ENCODE results near the gene XYLT2. TPM values are rescaled to one million over a fixed set of nuclear protein-coding genes. Genes with fewer than 3 reads are reported as not detected.

The XYLT2 gene
- polyA plus RNA-seq, 1 experiment: 25.0 TPM

DNA sequence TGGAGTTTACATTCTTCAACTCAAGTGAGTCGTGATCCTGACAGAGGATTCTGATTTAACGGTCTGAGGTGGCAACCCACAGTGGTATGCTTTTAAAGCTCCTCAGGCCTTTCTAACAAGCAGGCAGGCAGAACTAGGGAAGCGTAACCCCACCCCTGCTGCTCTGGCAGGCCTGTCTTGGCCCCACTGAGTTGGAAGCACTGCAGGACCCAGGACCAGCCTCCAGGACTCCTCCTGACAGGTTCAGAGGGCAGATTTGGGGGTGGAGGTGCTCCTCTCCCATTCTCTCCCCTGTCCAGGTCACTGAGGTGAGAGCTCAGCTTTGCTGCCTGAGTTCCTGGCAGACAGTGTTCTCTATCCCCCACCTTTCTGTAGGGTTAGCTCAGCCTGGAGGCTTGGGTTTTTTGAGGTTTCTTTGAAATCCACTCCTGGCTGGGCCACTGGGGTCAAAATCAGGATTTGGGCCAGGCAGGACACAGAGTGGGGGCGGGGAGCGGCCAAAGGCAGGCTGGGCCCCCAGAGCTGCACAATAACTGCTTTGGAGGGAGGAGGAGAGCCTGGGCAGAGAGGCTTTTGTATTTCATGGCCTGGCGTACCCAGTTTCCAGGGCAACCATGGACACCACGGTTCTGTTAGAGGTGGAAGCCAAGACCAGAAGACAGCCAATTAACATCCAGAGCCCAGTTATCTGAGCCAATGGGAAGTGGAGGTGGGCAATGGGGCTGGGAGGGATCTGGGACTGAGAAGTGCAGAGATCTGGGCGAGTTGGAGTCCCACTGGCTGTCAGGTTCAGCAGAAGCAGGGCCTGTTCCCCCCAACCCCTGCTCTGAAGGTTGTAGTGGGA, 17.5 kb downstream of the XYLT2 start:
- TF ChIP-seq, protein P1, sequence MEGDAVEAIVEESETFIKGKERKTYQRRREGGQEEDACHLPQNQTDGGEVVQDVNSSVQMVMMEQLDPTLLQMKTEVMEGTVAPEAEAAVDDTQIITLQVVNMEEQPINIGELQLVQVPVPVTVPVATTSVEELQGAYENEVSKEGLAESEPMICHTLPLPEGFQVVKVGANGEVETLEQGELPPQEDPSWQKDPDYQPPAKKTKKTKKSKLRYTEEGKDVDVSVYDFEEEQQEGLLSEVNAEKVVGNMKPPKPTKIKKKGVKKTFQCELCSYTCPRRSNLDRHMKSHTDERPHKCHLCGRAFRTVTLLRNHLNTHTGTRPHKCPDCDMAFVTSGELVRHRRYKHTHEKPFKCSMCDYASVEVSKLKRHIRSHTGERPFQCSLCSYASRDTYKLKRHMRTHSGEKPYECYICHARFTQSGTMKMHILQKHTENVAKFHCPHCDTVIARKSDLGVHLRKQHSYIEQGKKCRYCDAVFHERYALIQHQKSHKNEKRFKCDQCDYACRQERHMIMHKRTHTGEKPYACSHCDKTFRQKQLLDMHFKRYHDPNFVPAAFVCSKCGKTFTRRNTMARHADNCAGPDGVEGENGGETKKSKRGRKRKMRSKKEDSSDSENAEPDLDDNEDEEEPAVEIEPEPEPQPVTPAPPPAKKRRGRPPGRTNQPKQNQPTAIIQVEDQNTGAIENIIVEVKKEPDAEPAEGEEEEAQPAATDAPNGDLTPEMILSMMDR (IDR thresholded peaks at IDR 0.05; ENCODE audit: insufficient read depth, low read depth, low read length): no peak
- H3K27me3 ChIP-seq (ENCODE audit: control insufficient read depth, insufficient read depth, low read length): no peaks in the 10 kb centered on the region
- no peak overlapping the region for H3K4me3 ChIP-seq (ENCODE audit: low read depth, low read length)
- ChIA-PET POLR2A (no interaction called here), CTCF (interaction anchor here (1.5 to 2.7 kb wide), 7 partner anchors 8 to 269 kb away, joined by 6 to 19 read pairs (median 8); partner anchors contain the start of genes LRRC59 and XYLT2)
- H3K36me3 ChIP-seq (ENCODE audit: control insufficient read depth, insufficient read depth, low read length): peaks cover 33% of the 10 kb centered on the region
- no peak for DNase-seq (ENCODE audit: low read depth)

DNA sequence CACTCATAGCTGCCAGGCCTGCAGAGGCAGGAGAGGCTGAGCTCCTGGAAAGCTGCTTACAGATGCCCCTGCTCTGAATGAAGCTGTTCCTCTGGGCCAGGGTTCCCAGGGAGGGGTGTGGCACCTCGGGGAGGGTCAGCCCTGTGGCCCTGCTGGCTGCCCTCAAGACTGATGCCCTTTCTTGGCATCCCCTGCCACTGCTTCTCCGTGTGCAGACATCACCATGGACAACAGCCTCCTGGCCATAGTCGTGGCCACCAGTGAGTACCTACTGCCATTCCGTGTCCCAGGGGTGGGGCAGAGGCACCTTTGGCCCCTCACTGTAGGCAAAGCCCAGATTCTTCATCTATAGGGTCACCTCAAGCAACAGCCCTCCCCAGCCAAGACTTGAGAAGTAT, 18.1 kb downstream of the XYLT2 start:
- no peaks in the 10 kb centered on the region for H3K27me3 ChIP-seq (ENCODE audit: control insufficient read depth, insufficient read depth, low read length)
- POLR2A ChIA-PET: no interaction called here

DNA sequence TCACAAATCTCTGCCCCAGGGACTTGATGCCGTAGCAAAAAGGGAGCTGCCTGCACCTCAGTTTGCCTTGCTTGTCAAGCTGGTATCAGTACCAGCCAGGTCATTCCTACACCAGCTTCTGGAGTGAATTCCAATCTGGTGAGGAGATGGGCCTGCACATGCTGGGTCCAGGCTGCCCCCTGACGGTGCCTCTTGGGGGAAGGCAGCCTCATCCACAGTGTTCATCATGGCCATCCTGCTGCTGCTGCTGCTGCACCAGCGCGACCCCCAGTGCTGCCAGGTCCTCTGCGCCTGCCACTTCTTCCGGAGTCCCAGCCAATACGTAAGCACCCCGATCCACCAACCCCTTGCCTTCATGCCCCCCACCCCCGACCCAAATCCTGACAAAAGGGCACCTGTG, 18.8 kb downstream of the XYLT2 start:
- peaks cover 26% of the 10 kb centered on the region for H3K36me3 ChIP-seq (ENCODE audit: control insufficient read depth, insufficient read depth, low read length)
- POLR2A ChIA-PET: no interaction called here
- CTCF ChIA-PET: interaction anchor here (0.6 to 2.5 kb wide), 6 partner anchors 10 to 224 kb away, joined by 3 to 12 read pairs (median 4); partner anchors contain the start of gene LRRC59
- DNase-seq (ENCODE audit: low read depth): no peak
- TF ChIP-seq, protein P1 (IDR thresholded peaks at IDR 0.05; ENCODE audit: insufficient read depth, low read depth, low read length): peak; percentile 43
- no peaks in the 10 kb centered on the region for H3K27me3 ChIP-seq (ENCODE audit: control insufficient read depth, insufficient read depth, low read length)
- H3K4me3 ChIP-seq (ENCODE audit: low read depth, low read length): no peak overlapping the region

More for the DNA sequence above, 18.1 kb downstream of the XYLT2 start:
- DNase-seq (ENCODE audit: low read depth): no peak
- CTCF ChIA-PET: interaction anchor here (1.0 to 2.5 kb wide), 5 partner anchors 17 to 270 kb away, joined by 3 to 12 read pairs (median 5); partner anchors contain the start of gene LRRC59
- Histone ChIP-seq H3K4me3 (ENCODE audit: low read depth, low read length) (no peak overlapping the region), H3K36me3 (ENCODE audit: control insufficient read depth, insufficient read depth, low read length) (peaks cover 28% of the 10 kb centered on the region)
- TF ChIP-seq, protein P1 (IDR thresholded peaks at IDR 0.05; ENCODE audit: insufficient read depth, low read depth, low read length): no peak

DNA sequence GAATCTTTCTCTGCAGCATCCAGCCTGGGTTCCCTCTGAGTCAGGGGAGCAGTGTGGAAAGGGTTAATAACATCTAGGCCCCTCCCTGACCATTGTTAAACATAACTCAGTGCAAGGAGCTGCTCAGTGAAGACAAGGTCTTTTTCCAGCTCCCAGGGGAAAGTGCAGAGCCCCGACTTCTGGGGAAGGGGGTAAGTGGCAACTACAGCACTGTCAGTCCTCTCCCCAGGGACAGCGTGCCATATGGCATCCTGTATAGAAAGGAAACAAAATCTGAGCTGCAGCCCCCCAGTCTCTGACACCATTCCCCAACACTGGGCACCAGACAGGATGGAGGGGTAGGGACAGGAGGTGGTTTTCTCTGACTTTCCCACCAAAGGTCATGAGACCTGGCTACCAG, 19.2 kb downstream of the XYLT2 start:
- TF ChIP-seq, protein P1 (IDR thresholded peaks at IDR 0.05; ENCODE audit: insufficient read depth, low read depth, low read length): no peak
- ChIA-PET POLR2A (no interaction called here), CTCF (interaction anchor here (1.0 to 2.5 kb wide), 7 partner anchors 10 to 224 kb away, joined by 3 to 12 read pairs (median 5); partner anchors contain the start of gene LRRC59)
- peaks cover 28% of the 10 kb centered on the region for H3K36me3 ChIP-seq (ENCODE audit: control insufficient read depth, insufficient read depth, low read length)
- no peak overlapping the region for H3K4me3 ChIP-seq (ENCODE audit: low read depth, low read length)
- no peaks in the 10 kb centered on the region for H3K27me3 ChIP-seq (ENCODE audit: control insufficient read depth, insufficient read depth, low read length)
- no peak for DNase-seq (ENCODE audit: low read depth)

DNA sequence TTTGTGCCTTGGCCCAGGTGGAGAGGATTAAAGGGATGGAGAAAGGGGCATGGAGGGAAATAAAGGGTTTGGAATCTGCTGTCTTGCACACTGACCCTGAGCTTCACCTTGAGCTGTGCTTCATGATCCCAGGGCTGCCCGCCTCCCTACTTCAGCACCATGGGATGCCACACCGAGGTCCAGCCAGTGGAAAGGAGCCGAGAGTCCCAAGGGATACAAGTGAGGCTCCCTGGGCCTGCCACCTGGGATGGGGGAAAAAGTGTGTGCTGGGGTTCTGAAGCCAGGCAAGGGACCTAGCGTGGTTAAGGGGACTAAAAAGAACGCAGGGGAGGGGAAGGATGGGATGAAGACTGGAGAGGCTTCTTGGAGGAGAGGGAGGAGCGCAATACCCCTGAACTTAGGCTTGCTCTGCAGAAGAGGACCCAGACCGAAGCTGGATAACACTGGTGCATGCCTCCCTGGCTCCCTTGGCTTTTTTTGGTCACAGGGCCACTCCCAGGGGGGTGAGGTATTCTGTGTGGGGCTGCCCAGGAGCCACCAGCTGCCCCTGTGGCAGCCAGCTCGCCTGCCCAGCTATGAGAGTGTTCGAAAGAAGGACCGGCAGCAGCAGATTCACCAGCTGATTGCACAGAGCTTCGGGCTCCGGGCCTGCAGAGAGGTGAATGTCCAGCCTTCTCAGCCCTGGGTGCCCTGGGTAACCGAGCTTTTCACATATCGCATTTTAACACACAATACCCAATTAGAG, 19.9 kb downstream of the XYLT2 start:
- no peak overlapping the region for H3K4me3 ChIP-seq (ENCODE audit: low read depth, low read length)
- ChIA-PET POLR2A (no interaction called here), CTCF (interaction anchor here (0.6 to 2.5 kb wide), 6 partner anchors 11 to 1306 kb away, joined by 3 to 12 read pairs (median 5); partner anchors contain the start of gene LRRC59)
- H3K36me3 ChIP-seq (ENCODE audit: control insufficient read depth, insufficient read depth, low read length): peaks cover 29% of the 10 kb centered on the region
- TF ChIP-seq, protein P1 (IDR thresholded peaks at IDR 0.05; ENCODE audit: insufficient read depth, low read depth, low read length): no peak
- DNase-seq (ENCODE audit: low read depth): no peak
- no peaks in the 10 kb centered on the region for H3K27me3 ChIP-seq (ENCODE audit: control insufficient read depth, insufficient read depth, low read length)

Data from BJ (cell line).